GM13977 (cell line): ENCODE results near the gene ZNF830.

ENCODE experiments used
- DNase-seq: peaks from one replicate; pipeline ENCODE4 v3.0.0; 2012; ENCODE audit warnings: low spot score
- in situ Hi-C: fragments of 300-500 bp; cut with MboI; formaldehyde crosslinking; loops from one replicate; pipeline ENCODE4 v1.12.0; 2022; ENCODE audit warnings: low sequenced_read_pairs, low pct_unique_long_range_greater_than_20kb, mixed read lengths, inconsistent platforms; ENCODE audit not compliant: unreplicated experiment
- TF ChIP-seq, protein P1 (sequence below): IDR thresholded peaks from 2 replicates; pipeline ENCODE4 v1.5.1; 2012; ENCODE audit warnings: mild to moderate bottlenecking, control low read depth; ENCODE audit not compliant: insufficient read depth; ENCODE audit errors: extremely low read depth, missing control alignments

ZNF830 gene

DNA sequence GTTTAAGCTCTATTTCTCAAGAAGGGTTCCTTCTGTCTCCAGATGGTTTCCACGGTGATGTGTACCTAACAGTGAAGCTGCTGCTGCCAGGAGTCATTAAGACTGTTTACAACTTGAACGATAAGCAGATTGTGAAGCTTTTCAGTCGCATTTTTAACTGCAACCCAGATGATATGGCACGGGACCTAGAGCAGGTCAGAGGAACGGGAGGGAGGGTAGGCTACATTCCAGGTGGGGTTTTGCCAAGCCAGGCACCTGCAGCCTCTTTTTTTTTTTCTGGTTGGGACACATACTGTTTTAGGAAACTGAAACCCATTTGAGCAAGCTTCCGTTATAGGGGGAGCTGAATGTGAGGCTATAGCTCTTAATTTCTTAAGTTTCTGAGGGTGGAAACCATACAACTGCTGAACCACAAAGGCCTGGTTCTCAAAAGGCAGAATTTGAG is 29.6 kb downstream of the ZNF830 start:
- in situ Hi-C loops, result loop anchor here (10.0 kb wide), 1 partner anchor 114 kb away; no protein-coding TSS in a partner anchor
- TF ChIP-seq, protein P1, sequence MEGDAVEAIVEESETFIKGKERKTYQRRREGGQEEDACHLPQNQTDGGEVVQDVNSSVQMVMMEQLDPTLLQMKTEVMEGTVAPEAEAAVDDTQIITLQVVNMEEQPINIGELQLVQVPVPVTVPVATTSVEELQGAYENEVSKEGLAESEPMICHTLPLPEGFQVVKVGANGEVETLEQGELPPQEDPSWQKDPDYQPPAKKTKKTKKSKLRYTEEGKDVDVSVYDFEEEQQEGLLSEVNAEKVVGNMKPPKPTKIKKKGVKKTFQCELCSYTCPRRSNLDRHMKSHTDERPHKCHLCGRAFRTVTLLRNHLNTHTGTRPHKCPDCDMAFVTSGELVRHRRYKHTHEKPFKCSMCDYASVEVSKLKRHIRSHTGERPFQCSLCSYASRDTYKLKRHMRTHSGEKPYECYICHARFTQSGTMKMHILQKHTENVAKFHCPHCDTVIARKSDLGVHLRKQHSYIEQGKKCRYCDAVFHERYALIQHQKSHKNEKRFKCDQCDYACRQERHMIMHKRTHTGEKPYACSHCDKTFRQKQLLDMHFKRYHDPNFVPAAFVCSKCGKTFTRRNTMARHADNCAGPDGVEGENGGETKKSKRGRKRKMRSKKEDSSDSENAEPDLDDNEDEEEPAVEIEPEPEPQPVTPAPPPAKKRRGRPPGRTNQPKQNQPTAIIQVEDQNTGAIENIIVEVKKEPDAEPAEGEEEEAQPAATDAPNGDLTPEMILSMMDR, result no peak
- DNase-seq, result no peak

DNA sequence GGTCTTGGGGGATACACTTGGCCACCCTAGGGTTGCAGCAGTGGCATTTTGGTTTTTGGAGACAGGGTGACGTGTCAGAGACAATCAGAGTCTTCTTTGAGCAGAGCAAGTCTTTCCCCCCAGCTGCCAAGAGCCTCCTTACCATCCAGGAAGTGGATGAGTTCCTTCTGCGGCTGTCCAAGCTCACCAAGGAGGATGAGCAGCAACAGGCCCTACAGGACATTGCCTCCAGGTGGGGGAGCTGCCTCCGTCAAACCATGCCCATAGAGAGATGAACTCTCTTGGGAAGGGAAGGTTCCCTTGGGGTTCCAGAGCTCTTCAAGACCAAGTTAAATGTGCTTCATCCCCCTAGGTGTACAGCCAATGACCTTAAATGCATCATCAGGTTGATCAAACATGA is 30.3 kb downstream of the ZNF830 start:
- in situ Hi-C loops, result loop anchor here (10.0 kb wide), 1 partner anchor 113 kb away; no protein-coding TSS in a partner anchor
- no peak for DNase-seq
- TF ChIP-seq, protein P1, result no peak

DNA sequence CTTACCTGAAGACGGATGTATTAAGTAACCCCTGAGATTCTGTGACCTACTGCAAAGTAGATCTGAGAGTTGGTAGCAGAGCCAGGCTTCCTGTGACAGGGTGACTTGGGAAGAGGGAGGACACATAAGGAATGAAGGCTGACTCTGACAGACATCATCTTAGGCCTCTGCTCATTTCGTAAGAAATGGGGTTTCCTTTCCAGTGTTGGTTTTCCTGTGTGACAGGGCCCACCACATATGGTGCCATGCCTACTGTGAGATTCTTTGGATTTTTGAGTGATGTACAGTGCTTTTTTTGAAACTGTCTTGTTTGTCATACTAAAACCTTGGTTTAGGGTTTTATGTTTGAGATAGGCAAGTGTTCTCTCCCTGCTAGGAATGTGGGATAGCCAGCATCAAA is 31.7 kb downstream of the ZNF830 start:
- TF ChIP-seq, protein P1, result no peak
- in situ Hi-C loops, result loop anchor here (10.0 kb wide), 1 partner anchor 112 kb away; no protein-coding TSS in a partner anchor
- no peak for DNase-seq

DNA sequence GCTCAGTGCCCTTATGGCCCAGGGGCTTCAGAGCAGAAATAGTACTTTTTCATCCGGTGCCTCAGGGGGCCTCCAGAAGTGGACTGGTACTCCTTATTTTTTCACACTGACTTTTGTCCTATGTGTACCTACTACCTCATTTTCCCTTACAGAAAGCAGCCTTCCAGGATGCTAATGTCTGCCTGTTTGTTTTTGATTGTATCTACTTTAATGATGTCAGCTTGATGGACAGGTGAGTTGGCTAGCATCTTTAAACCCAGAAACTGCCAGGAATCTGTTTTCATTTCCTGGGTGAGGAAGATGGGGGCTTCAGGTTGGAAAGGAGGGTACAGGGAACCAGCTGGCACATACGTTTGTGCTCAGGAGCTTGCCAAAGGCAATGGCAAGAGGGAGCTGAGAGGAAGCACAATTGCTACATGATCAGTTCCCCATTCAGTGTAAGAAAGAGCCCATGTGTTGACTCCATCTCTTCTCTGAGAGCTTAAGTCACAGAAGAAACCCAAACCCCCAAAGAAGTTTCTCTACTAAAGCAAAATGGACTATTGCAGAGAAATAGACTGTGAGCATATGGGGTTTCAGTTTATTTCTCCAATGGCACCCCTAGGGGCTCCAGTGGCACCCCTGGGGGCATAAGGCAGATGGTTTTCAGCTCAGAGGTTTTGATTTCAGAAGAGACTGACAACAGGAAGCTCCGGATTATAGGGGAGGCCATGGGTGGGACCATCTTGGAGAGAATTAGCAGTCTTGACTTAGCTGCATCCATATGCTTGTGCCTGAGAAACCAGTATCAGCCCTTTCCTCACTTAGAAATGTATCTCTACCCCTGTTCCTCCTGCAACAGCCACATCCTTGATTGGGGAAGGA is 35.3 kb downstream of the ZNF830 start:
- in situ Hi-C loops, result loop anchor here (10.0 kb wide), 1 partner anchor 108 kb away; no protein-coding TSS in a partner anchor
- no peak for DNase-seq
- TF ChIP-seq, protein P1, result no peak

DNA sequence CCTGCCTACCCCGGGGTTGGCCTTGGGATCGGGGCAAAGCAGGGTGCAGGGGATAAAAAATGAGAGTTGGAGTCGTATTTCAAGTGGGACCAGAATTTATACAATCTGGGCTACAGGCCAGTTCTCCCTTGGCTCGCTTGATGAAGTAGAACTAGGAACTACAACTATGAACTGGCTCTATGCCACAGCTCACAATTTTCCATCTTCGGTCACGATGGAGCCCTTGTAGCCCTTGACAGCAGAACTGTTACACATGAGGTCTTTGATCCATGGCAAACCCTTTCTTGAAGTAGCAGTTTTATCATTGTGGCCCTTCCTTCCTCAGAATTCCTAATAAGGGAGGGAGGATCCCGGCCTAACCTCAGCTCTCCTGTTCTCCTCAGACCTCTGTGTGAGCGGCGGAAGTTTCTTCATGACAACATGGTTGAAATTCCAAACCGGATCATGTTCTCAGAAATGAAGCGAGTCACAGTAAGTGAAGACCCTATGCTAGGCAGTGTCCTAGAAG is 36.1 kb downstream of the ZNF830 start:
- DNase-seq, result no peak
- TF ChIP-seq, protein P1, result no peak
- in situ Hi-C loops, result loop anchor here (10.0 kb wide), 1 partner anchor 107 kb away; no protein-coding TSS in a partner anchor

DNA sequence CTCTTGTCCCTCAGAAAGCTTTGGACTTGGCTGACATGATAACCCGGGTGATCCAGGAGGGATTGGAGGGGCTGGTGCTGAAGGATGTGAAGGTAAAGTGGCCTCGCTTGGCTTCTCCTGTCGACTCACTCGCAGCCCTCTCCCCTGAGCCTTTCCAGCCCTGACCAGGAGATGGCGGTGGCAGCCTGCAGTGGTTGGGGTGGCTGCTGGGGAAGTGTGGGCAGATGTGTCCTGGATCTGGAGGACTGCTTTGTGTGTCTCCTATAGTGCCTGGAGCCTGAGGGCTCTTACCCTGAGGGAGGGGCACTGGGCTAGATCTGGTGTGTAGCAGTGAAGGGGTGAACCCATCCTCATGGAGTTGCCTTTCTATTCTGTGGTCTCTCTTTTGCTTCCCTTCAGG is 36.9 kb downstream of the ZNF830 start:
- peak; percentile 86 for DNase-seq
- in situ Hi-C loops, result loop anchor here (10.0 kb wide), 1 partner anchor 107 kb away; no protein-coding TSS in a partner anchor
- TF ChIP-seq, protein P1, result peak; percentile 97
